HG03442 (cell line): Measurements from ENCODE around the gene ZFAND3.

Source experiments
- ATAC-seq: cut with Tn5 transposase; IDR thresholded peaks from one replicate; pipeline ENCODE4 v1.9.1; 2021; ENCODE audit warnings: mild to moderate bottlenecking, moderate library complexity; ENCODE audit not compliant: unreplicated experiment

The ZFAND3 gene

DNA sequence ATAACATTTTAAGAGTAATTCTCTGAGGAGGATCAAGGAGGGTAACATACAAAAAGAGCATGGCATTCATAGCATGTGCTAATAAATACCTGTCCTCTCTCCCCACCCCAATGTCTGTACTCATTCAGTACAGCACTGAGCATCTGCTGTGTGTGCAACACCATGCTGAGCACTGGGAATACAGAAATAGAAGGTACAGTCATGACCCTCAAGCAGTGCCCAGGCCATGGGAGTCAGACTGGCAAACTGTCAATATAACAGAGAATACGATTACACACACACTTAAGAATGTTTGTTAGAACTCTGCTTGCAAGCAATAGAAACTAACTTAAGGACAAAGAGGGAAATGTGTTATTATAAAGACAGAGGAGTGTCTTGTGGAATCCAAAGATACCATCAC, 24.7 kb upstream of the ZFAND3 start:
- no peak for ATAC-seq

- ATAC-seq: no peak
Measured at GRCh38 chr6:37798436-37799262, 20.9 kb upstream of the ZFAND3 start.

DNA sequence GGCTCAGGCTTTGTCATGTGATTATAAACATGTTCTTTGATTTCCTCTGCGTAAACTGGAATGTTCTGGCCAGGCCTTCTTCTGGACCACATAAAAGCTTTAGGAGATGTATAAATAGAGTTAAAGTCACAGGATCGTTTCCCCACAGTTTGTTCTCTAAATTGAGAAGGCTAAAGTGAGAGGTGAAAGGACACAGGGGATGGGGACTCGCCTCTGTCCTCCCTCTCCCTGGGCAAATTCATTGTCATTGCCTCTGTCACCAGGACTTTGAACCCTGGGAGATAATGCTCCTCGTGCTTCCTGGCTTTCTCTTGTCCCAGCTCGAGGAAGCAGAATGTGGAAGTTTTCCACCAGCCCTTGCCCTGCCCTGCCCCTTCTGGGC, 20.3 kb upstream of the ZFAND3 start:
- no peak for ATAC-seq

GRCh38 chr6:37800703-37801604, 18.6 kb upstream of the ZFAND3 start:
- no peak for ATAC-seq

DNA sequence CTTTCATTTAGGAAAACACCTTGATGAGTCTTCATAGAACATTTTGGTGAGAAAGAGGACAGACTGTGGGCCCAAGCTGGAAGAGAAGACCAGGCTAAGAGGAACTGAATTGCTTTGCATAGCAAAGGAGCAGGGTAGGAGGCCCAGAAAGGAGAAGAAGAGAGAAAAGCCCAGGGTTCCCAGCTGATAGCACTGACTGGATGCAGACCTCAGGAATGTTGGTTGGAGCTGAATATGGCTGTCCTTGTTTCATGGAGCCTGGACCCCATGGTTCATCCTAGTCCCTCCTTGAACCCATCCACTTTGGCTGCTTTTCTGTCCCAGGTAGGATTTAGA, 18.0 kb upstream of the ZFAND3 start:
- ATAC-seq: no peak

DNA sequence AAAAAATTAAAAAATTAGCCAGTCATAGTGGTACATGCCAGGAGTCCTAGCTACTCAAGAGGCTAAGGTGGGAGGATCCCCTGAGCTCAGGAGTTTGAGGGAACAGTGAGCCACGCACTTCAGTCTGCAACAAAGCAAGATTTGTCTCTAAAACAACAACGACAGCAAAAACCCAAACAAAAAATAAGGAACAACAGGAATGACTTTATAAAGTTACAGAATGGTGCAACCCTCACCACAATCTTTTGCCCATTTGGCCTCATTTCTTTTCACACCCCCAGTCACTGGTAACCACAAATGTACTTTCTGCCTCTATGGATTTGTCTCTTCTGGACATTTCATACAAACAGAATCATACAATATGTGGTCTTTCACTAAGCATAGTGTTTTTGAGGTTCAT, 16.7 kb upstream of the ZFAND3 start:
- ATAC-seq: no peak

DNA sequence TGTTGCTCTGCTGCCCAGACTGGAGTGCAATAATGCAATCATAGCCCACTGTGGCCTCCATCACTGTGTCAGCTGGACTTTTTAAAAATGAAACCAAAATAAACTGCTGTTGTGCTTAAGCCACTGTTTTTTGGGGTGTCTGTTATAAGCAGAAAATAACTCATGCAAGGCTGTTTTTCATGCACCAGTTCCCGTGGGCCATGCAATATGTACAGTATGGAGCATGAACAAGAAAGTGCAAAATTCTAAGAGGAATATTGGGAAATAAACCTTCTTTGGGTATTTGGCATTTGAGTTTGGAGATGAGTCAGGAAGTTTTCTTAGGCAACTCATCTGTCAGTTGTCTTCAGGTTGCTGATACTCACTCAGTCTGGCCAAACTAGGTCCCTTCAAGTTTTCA, 14.9 kb upstream of the ZFAND3 start:
- ATAC-seq: no peak

DNA sequence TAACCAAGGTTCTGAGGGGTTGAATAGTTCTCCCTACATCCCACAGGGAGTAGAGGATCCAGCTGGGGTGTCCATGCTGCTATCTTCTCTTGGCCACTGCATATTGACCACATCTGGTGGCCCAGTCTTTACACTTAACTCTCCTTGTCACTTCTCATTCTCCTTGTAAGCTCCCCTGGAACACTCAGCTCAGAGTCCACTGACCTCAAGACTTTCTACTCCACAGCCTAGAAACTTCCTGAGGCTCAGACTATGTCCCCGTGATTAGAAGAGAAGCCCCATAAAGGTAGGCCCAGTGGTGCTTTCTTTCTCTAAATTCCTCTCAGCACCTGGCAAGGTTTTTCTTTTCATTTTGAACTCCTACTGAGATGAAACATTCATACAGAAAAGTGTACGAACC, 13.3 kb upstream of the ZFAND3 start:
- no peak for ATAC-seq

- no peak for ATAC-seq
Measured at GRCh38 chr6:37807656-37808055, 11.9 kb upstream of the ZFAND3 start.

GRCh38 chr6:37809197-37809543, 10.4 kb upstream of the ZFAND3 start:
- no peak for ATAC-seq

DNA sequence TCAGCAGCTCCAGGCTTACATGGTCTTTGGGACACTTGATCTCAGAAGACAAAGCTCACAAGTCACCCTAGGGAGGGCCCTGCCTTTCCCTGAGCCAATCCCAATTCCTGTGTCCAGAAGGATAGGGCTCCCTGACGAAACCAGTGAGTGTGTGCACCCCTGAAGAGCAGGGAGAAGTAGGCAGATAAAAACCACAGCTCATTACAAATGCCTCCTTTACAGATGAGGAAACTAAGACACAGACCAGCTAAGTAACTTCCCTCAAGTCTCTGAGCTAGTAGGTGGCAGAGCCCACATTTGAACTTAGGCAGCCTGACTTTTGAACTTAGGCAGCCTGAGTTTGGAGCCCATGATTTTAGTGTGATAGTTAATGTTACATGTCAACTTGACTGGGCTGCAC, 6.7 kb upstream of the ZFAND3 start:
- ATAC-seq: no peak

- ATAC-seq: no peak
Measured at GRCh38 chr6:37814374-37814773, 5.2 kb upstream of the ZFAND3 start.

DNA sequence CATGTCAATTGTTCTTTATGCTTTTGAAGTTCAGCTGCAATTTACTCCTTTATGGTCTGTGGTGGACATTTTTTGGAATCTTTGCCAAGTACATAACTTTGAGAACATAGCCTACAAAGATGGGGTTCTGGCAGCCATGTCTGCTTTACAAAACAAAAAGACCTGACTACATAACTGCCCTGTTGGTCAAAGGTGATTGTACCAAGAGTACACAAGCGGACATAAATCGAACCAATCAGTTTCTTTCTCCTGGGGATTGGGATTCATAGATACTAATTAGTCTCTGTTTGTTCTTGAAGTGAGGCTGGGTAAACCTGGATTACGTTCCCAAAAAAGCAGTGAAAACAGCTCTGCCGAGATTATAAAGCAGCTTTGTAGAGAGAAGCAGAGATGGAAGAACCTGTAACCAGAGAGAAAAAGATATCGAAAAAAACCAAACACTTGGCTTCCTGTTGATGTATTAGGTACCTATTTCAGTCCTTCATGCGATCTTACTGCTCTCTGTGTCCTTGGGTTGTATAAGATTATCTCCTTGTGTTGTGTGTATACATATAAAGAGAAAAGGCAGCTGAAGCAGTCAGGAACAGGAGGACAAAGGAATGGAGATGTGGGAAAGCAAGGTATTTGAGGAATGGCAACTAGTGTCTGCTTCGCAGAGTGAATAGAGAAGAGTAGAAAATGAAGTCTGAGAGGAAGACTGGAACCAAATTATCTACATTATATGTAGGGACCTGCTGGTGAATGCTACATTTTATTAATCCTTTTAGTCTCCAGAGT, 2.7 kb upstream of the ZFAND3 start:
- no peak for ATAC-seq

GRCh38 chr6:37818536-37819176, 871 bp upstream of the ZFAND3 start:
- ATAC-seq: peak; percentile 66

DNA sequence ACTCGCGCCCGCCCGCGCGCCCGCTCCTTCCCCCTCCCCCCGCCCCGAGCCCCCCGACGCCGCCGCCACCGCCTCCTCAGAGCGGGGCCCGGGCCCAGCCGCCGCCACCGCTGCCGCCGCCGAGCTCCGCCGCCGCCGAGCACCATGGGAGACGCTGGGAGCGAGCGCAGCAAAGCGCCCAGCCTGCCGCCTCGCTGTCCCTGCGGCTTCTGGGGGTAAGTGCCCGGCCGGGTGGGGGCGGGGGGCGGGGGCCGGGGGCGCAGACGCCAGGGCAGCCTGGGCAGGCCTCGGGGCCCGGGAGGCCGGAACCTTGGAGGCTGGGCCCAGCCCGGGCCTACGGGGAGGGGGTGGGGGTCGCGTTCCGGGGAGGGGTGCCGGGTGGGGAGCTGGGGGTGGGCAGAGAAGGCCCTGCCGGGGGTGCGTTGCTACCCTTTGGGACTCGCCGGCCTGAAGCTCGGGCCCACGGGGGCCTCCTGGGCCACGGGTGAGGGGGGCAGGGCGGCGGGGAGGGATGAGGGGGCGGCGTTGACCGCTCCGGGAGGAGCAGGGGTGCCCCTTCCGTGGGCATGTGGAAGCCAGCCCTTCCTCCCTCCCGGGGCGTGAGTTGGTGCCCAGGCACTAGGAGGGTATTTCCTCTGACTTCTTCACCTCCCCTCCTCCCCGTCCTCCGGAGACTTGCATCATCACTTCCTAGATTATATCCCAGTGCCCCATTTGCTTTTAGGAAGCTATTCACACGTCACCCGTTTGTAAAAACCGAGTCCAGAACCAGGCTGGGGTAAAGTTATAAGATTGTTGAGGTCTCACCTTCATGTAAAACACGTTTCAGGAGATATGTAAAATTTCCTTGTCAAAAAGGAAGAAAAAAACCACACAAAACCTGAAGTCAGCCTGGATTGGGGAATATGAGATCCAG, 533 bp downstream of the ZFAND3 start:
- no peak for ATAC-seq

- ATAC-seq: no peak
Measured at GRCh38 chr6:37820718-37821079, 1.2 kb downstream of the ZFAND3 start.

GRCh38 chr6:37821446-37821845, 1.9 kb downstream of the ZFAND3 start:
- no peak for ATAC-seq

DNA sequence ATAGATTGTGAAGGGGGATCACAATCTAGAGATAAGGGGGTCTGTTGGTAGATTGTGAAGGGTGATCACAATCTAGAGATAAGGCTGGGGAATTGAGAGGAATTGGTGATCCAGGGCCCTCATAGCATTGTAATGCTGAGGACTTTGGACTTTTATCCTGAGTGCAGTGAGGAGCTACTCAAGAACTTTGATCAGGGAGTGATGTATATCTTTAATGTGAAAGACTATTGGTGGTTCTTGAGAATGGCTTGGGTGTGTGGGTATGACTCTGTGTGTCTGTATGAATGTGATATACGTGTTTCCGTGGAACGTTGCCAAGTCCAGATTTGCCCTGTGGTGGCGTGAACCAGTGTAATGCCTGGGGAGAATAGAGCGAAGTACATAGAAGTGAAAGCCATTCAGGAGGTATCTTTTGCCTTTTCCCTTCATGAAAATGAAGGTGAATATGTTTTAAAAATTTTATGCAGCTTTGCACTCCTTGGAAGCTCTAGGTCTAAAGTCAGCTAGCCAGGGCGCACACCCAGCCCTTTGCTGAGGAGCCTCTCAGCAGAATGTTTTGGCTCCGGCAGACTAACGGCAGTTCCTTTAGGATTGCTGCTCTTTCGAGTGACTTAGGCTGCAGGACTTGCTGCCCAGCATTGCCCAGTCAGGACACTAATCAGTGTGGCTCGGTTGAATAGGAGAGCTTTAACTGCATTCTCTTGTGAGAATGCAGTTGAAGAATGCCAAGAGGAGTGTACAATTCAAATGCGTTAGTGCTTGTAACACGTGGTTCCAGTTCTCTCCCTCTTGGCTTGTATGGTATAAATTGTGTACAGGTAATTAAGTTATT, 3.5 kb downstream of the ZFAND3 start:
- ATAC-seq: no peak

DNA sequence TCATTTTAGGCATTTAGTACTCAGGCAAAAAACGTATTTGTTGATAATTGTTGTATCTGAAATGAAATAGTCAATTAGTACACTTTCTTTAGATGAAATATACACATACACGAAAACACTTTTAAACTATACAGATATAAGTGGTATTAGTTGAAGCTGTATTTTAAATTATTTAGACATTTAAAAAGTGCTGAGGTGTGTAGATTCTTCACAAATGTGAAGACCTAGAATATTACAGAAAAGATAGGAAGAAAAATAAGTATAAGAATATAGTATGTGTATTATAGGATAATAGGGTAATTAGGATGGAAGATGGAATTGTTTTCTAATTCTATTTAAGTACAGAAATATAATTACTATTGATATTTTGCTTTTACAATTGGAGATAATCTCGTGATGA, 4.6 kb downstream of the ZFAND3 start:
- ATAC-seq: no peak
